ENCODE data around the gene PPP1R14C. TPM values are rescaled to one million over a fixed set of nuclear protein-coding genes. Genes with fewer than 3 reads are reported as not detected.

Gene PPP1R14C
- total RNA-seq, 4 donors from 2014 or later, result 2.1 to 2.9 TPM; not detected in 2

DNA sequence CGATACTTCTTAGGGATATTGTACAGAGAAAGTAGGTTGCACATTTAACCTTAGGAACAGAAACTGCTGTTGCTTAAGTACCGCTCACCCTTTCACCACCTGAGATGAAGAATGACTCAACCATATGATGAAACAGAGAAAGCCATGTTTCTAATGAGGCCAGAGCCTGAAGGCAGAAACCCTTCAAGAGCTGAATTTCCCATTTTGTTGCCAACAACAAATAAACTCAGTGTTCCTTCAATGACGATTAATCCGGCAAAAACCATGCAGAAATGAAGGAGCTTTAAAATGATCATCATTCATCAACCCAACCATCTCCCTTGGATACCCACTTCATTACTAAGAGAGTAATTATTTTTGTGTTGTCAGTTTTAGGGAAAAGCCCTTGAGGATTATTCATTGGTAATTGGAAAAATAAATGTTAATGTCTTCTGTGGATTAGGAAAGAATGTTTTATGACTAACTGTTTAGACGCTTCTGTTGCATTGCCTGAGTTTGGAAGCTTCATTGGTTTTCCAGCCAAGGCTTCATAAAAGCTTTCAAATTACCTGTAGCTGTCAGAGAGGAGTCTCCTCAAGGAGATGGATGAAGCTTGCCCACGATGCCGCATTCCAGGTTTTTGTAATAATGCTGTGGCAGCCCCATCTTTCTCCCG lies 113.9 kb downstream of the PPP1R14C start:
- H3K4me3 ChIP-seq, result no peak overlapping the region
- H3K4me1 ChIP-seq, result no peaks in the 10 kb centered on the region
- intact Hi-C loops (cut with DNase I; ENCODE audit: low total_unique reads), result no loop called here
- TF ChIP-seq CTCF (IDR thresholded peaks at IDR 0.05) (no peak), POLR2A (IDR thresholded peaks at IDR 0.05) (no peak)
- H3K9me3 ChIP-seq, result no peaks in the 10 kb centered on the region
- no peak overlapping the region for H3K27ac ChIP-seq
- DNase-seq, result no peak
- no peaks in the 10 kb centered on the region for H3K36me3 ChIP-seq
- no peaks in the 10 kb centered on the region for H3K27me3 ChIP-seq

DNA sequence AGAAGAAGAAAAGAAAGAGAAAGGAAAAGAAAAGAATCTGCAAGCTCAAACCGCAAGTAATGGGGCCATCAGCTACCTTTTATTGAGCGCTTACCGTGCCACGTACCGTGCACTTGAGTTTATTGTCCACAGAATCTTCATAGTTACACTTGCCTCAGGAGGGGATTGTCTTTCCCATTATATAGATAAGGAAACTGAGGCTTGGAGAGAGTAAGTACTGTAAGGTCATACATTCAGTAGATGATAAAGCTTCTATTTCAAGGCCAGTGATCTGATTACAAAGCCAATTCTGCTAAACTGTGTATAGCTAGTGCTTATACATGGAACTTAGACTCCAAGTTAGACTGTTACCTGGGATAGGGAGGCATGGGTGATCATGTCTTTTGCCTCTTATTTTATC lies 115.5 kb downstream of the PPP1R14C start:
- TF ChIP-seq CTCF (IDR thresholded peaks at IDR 0.05) (no peak), POLR2A (IDR thresholded peaks at IDR 0.05) (no peak)
- no peaks in the 10 kb centered on the region for H3K9me3 ChIP-seq

GRCh38 chr6:150260931-150261330 lies 118.1 kb downstream of the PPP1R14C start:
- DNase-seq, result no peak
- intact Hi-C loops (cut with DNase I; ENCODE audit: low total_unique reads), result no loop called here
- TF ChIP-seq CTCF (IDR thresholded peaks at IDR 0.05) (no peak), POLR2A (IDR thresholded peaks at IDR 0.05) (no peak)

More for the DNA sequence above, 115.5 kb downstream of the PPP1R14C start:
- intact Hi-C loops (cut with DNase I; ENCODE audit: low total_unique reads), result no loop called here
- DNase-seq, result no peak
- Histone ChIP-seq H3K4me1 (no peaks in the 10 kb centered on the region), H3K36me3 (no peaks in the 10 kb centered on the region), H3K27me3 (no peaks in the 10 kb centered on the region), H3K27ac (no peak overlapping the region), H3K4me3 (no peak overlapping the region)

DNA sequence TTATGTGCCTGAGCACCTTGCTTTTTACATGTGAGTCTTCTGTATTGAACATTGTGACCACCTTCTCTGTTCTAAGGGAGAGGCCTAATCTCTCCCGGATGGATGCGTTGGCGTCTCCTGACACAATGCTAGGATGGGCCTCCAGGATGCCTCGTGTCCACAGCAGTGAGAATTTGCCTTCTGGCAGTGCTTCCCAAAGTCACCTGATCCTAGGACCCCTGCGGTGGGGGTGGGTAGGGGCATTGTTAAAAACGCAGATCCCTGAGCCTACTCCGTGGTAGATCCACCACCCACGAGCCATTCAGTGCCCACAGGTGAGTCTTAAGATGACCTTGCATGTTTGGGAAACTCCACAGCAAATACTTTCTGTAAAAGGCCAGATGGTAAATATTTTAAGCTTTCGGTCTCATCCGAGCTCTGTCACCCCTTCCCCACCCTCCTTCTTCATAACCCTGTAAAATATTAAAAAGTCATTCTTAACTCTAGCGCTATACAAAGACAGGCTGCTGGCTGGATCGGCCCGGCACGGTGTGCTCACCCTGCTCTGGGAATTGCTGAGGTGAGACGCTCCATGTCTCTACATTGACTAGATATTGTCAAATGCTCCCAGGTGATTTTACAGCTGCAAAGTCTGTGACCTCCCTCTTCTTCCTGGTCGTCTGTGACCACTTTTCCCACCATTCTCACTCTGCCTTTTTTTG lies 119.3 kb downstream of the PPP1R14C start:
- TF ChIP-seq POLR2A (IDR thresholded peaks at IDR 0.05) (no peak), CTCF (IDR thresholded peaks at IDR 0.05) (no peak)
- H3K36me3 ChIP-seq, result no peaks in the 10 kb centered on the region

More at GRCh38 chr6:150260931-150261330, 118.1 kb downstream of the PPP1R14C start:
- Histone ChIP-seq H3K9me3 (no peaks in the 10 kb centered on the region), H3K36me3 (no peaks in the 10 kb centered on the region), H3K27ac (no peak overlapping the region), H3K4me1 (no peaks in the 10 kb centered on the region), H3K4me3 (no peak overlapping the region), H3K27me3 (no peaks in the 10 kb centered on the region)

GRCh38 chr6:150263765-150264404 lies 121.0 kb downstream of the PPP1R14C start:
- no peaks in the 10 kb centered on the region for H3K9me3 ChIP-seq
- H3K27ac ChIP-seq, result no peak overlapping the region
- no peak overlapping the region for H3K4me3 ChIP-seq
- no peaks in the 10 kb centered on the region for H3K4me1 ChIP-seq
- intact Hi-C loops (cut with DNase I; ENCODE audit: low total_unique reads), result no loop called here
- TF ChIP-seq POLR2A (IDR thresholded peaks at IDR 0.05) (no peak), CTCF (IDR thresholded peaks at IDR 0.05) (no peak)
- no peaks in the 10 kb centered on the region for H3K36me3 ChIP-seq
- DNase-seq, result no peak
- H3K27me3 ChIP-seq, result no peaks in the 10 kb centered on the region

More for the DNA sequence above, 119.3 kb downstream of the PPP1R14C start:
- intact Hi-C loops (cut with DNase I; ENCODE audit: low total_unique reads), result no loop called here
- no peaks in the 10 kb centered on the region for H3K4me1 ChIP-seq
- no peak overlapping the region for H3K4me3 ChIP-seq
- no peaks in the 10 kb centered on the region for H3K27me3 ChIP-seq
- H3K9me3 ChIP-seq, result no peaks in the 10 kb centered on the region
- H3K27ac ChIP-seq, result no peak overlapping the region
- DNase-seq, result no peak

All from uterus (tissue), 4 donors.